NCI-H446 (cell line): ENCODE measurements around the gene MORN1.

Source experiments
- DNase-seq, 2 experiments: peaks; one replicate each; lab custom pipeline; 2025; lab: John Stamatoyannopoulos, UW

MORN1 gene

GRCh38 chr1:2318314-2319278 is 72.8 kb downstream of the MORN1 start:
- no peak for DNase-seq

GRCh38 chr1:2317230-2318065 is 73.9 kb downstream of the MORN1 start:
- no peak for DNase-seq

GRCh38 chr1:2316451-2316961 is 74.8 kb downstream of the MORN1 start:
- DNase-seq, result no peak

- DNase-seq, result no peak
Observed at GRCh38 chr1:2315674-2316450, 75.5 kb downstream of the MORN1 start.

- DNase-seq, result no peak
Observed at GRCh38 chr1:2314803-2315673, 76.3 kb downstream of the MORN1 start.

GRCh38 chr1:2314273-2314802 is 77.0 kb downstream of the MORN1 start:
- DNase-seq, result peak in 1 of 2 experiments; percentile 27

- no peak for DNase-seq
Observed at GRCh38 chr1:2313651-2314261, 77.6 kb downstream of the MORN1 start.

- peak; percentile 63 to 83 for DNase-seq
Observed at GRCh38 chr1:2312515-2313301, 78.6 kb downstream of the MORN1 start.

- no peak for DNase-seq
Observed at GRCh38 chr1:2312160-2312514, 79.2 kb downstream of the MORN1 start.

GRCh38 chr1:2311184-2312032 is 79.9 kb downstream of the MORN1 start:
- peak in 1 of 2 experiments; percentile 35 for DNase-seq

- no peak for DNase-seq
Observed at GRCh38 chr1:2310332-2311183, 80.8 kb downstream of the MORN1 start.

- DNase-seq, result no peak
Observed at GRCh38 chr1:2308844-2309243, 82.5 kb downstream of the MORN1 start.

GRCh38 chr1:2307972-2308371 is 83.4 kb downstream of the MORN1 start:
- no peak for DNase-seq

- no peak for DNase-seq
Observed at GRCh38 chr1:2307064-2307605, 84.2 kb downstream of the MORN1 start.

- no peak for DNase-seq
Observed at GRCh38 chr1:2306151-2306978, 85.0 kb downstream of the MORN1 start.
